HG02678 (cell line): ENCODE measurements around the gene MAGOHB.
A peak's percentile ranks its signal among the peaks of the same experiment; 100 is the strongest.

Source experiments
- ATAC-seq: cut with Tn5 transposase; IDR thresholded peaks from one replicate; pipeline ENCODE4 v1.9.1; 2021; ENCODE audit warnings: mild to moderate bottlenecking, moderate library complexity; ENCODE audit not compliant: unreplicated experiment

MAGOHB gene

DNA sequence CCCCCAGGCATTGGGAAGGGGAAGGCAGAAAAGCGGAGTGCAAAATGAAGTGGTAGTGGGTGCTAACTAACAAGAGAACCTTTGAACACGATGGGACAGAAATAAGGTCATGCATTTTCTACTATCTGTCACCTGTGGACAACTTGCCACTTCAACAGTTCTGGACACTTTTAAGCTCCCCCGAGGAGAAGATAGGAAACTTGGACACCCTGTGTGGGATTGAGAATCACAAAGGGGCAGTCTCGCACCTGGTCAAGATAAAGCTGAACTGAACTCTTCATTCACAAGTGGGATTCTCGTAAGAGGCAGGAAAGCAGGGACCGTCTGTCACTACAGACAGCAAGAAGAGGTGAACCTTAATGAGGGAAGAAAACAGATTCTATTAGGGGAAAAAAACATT is 56.1 kb downstream of the MAGOHB start:
- peak; percentile 14 for ATAC-seq

DNA sequence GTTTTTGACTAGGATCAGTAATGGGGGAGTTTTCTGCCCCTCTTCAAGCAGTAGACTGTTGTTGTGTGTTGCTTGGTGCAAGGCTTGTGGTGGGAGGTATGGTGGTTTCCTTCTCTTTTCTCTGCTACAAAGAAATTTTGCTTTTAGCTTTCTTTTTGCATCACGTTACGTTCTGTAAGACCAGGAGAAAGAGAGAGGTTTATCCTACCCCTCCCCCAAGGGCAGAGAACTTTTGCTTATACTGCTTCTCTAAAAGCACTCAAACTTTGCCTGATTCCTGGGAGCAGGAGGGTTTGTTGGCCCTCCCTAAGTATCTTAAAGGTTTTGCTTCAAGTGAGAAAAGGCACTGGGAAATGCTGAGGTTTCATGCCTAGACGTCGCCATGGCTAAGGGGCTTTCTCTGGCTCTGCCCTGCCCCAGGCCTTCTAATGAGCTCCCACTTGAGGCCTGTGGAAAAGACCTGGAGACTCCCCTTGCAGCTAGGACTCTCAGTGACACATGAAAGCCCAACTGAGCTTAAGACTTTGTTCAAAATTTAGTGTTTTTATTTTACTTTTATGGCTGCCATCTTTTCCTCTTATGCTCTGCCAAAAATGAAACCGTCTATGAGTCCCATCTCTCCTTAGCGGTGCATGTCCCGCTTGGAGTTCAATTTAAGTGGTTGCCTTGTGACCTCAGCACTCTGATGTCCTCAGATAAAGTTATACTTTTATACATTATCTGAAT is 58.5 kb downstream of the MAGOHB start:
- ATAC-seq, result no peak

DNA sequence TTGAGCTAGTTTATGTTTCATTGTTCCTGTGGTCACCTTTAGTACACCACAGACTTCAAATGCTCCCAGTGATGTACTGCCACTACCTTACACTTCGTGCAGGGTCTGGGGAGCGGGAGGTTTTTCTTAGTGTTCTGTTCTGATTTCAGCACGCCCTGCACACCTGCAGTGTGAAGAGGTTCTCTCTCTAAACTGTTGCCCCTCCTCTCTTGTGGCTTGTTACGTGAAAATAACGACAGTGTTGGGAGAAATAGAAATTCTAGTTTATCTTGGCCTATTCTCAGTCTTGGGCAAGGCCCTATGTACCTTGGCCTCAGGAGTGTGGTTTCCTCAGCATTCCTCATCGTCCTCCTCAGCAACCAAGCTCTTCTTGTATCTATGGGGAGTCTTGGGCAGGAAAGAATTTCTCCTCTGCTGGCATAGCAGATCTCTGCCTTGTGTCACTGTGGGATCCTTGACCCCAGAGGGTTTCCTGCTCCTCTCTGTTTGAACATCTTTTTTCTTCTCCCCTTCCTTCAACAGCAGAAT is 59.1 kb downstream of the MAGOHB start:
- ATAC-seq, result no peak
